NK-92 (cell line): Measurements from ENCODE around the gene PLCG2.

Source experiments
- DNase-seq: peaks from one replicate; lab custom pipeline; 2025; ENCODE audit not compliant: unreplicated experiment; lab: John Stamatoyannopoulos, UW

Gene PLCG2

DNA sequence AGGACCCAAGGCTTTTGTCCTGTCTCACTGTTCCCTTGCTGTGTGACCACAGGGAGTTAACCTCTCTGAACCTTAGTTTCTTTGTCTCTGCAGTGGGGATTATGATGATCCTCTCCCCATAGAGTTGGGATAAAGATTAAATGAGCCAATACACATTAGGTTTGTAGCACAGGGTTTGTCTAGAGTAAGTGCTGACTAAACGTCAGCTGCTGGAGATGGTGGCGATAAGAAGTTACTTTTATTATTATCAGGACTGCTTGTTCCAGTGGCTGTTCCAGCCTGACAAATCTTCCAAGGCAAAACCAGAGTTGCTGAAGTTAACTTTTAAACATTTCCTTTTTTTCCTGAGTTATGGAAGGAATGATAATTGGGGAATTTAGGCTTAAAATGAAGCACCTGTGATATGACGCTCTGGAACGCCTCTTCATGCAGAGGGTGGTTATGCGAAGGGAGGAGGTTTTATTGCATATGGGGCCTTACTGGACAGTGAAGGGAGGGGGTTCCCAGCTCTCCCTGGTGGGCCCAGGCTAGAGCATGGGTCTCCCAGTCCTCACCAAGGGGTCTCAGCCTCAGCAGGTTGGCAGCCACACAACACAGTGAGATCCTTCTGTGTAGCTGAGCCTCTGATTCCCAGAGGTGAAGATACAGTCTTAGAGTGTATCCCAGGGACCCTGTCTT is 35.8 kb downstream of the PLCG2 start:
- DNase-seq: no peak

DNA sequence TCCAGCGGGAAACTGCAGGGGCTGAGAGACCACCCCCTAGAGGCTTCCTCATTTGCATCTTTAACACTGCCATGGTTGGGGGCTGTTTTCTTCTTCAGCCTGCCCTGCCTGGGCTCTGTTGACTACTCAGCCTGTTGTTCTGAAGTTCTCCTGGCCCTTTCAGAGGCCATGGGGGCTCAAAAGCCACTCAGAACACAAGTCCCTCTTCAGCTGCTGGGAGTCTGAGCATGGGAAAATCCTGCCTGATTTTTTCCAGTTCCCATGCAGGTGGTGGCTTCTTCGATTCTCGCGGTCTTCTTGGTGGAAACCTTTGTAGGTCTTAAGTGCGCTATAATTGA is 36.3 kb downstream of the PLCG2 start:
- no peak for DNase-seq

DNA sequence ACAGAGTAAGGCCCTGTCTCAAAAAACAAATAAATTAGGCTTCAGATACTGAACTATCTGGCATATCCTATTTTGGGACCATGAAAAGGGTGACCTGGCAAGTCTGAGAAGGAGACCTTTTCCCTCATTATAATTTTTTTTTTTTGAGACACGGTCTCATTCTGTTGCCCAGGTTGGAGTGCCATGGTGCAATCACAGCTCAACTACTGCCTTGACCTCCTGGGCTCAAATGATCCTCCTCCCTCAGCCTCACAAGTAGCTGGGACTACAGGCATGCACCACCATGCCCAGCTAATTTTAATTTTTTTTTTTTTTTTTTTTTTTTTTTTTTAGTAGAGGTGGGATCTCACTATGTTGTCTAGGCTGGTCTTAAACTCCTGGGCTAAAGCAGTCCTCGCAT is 37.3 kb downstream of the PLCG2 start:
- no peak for DNase-seq

DNA sequence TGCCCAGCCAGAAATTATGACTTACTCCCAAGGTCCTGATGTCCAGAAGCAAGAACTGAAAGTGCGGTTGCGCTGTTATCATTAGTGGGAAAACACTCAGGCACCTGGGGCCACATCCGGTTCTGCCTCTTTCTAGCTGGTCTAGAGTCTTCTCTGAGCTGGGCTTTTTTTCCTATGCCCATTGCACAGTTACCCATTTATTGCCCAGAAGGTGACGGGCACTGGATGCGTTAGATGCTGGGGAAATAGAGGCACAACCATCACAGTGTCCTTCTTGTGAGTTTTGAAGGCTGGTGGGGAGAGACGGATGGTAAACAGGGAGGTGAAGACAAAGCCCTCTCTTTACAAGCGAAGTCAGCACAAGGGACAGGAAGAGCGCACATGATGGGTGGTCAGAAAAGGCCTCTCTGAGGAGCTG is 37.7 kb downstream of the PLCG2 start:
- no peak for DNase-seq

DNA sequence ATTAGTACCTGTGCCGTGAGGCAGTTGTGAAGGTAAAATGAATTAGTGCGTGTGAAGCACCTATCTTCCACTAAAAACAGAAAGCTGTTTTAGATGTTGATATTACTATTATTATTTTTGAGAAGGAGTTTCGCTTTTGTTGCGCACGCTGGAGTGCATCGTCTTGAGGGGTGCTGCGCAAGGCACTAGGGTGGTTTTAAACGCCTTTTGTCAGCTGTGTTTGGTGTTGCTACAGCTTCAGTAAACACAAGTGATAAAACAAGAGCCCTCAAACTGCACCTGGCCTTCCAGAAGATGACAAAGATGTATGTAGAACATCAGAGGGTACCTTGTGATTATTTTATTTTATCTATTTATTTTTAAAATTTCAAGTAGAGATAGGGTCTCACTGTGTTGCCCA is 38.2 kb downstream of the PLCG2 start:
- DNase-seq: no peak

GRCh38 chr16:81817789-81818567 is 38.9 kb downstream of the PLCG2 start:
- DNase-seq: no peak

- DNase-seq: no peak
These were observed 39.4 kb downstream of the PLCG2 start for GRCh38 chr16:81818568-81818896.

DNA sequence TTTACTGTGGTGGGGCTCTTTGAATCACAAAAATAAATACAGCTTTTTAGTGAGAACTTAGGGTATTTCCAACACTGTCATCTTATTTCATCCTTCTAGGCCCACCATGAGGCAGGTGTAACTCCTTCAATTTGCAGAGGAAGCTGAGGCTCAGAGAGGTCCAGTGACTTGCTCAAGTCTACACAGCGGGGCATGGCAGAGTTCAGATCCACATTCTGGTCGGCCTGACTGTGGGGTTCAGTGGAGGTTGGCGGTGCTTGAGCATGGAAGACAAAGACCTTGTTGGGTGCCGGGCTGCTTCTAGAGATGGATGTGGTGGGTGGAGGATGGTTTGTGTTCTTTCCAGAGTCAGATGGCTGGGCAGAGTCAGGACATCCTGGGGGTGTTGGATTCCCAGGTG is 39.8 kb downstream of the PLCG2 start:
- no peak for DNase-seq

- DNase-seq: no peak
These were observed 42.5 kb downstream of the PLCG2 start for GRCh38 chr16:81821436-81822128.

DNA sequence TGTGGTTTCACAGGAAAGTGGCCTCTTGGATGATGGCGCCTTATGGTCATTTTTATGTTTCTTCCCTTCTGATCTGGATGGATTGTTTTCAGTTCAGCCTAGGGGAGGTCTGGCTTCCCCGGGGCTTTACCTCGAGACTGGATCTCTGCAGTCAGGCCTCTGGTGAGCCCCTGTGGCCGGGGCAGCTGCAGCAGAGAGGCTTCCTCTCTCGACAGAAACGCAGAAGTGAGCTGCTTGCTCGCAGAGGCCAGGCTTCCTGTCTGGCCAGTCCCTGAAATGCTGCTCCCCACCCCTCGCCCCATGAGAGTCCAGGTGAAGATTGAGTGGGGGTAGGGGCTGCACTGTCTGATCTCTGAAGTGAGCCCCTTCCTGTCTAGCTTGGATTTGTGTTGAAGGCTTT is 44.0 kb downstream of the PLCG2 start:
- no peak for DNase-seq

DNA sequence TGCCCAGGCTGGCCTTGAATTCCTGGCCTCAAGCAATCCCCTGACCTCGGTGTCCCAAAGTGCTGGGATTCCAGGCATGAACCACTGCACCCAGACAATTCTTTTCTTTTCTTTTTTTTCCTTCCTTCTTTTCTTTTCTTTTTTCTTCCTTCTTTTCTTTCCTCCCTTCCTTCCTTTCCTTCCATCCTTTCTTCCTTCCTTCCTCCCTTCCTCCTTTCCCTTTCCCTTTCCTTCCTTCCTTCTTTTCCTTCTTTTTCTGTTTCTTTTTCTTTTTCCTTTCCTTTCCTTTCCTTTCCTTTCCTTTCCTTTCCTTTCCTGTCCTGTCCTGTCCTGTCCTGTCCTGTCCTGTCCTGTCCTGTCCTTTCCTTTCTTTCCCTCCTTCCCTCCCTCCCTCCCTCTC is 44.6 kb downstream of the PLCG2 start:
- no peak for DNase-seq

DNA sequence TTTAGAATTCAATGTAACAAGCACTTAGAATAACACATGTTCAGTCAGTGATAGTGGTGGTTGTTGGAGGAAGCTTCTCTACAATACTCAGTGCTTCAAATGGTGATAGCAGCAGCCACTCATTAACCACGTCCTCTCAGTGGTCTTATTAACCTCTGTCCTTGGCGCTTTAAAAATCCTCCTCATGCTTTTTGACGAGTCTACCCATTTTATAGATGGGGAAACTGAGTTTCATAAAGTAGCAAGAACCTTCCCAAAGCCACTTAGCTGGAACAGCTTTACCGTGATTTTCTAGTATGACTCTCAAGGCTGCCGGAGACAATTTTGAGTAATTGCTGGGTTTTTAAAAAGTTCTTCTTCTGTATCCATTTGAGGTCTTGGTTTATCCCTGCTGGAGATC is 47.4 kb downstream of the PLCG2 start:
- no peak for DNase-seq

DNA sequence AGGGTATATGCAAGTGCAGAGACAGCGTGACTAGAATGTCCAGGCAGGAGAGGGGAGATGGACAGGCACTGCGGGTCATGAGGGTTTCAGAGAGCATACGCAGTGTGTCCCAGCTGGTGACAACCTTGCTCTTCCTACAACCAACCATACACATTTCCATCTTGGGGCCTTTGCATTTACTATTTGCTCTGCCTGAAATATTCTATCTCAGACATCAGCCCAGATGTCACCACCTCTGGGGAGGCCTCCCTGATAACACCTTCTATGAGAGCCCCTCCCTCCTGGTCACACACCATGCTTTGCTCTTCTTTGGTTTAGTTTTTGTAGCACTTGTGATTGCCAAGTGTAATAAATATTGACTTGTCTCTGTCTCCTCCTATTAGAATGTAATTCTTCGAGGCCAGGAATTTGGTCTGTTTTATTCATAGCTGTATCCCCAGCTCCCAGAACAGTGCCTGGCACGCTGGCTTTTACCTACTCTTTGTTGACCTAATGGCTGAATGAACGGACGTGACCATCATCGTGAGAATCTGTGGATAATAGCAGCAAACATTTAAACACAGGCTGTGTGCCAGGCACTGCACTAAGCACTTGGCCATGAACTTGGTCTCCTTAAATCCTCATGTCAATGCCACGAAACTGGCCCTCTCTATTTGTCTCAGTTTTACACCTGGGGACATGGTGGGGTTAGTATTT is 51.9 kb downstream of the PLCG2 start:
- DNase-seq: no peak

GRCh38 chr16:81831722-81832126 is 52.6 kb downstream of the PLCG2 start:
- DNase-seq: no peak

- DNase-seq: no peak
These were observed 53.9 kb downstream of the PLCG2 start for GRCh38 chr16:81832801-81833547.

DNA sequence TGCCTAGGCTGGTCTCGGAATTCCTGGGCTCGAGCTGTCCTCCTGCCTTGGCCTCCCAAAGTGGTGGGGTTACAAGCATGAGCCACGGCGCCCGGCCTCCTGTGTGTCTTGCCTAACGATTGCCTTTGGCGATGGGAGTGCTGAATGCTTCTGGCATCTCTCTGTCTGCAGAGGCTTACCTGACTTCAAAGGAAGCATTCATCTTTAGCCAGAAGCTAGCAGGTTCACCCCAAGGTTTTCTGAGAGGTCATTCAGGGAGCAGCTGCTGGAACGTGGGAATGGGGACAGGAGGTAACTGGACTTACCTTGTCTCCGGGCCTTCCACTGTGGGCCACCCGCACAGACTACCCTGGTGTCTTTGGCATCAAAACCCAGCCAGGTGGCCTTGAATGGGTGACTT is 54.7 kb downstream of the PLCG2 start:
- DNase-seq: no peak

- DNase-seq: no peak
These were observed 55.8 kb downstream of the PLCG2 start for GRCh38 chr16:81834868-81835267.

DNA sequence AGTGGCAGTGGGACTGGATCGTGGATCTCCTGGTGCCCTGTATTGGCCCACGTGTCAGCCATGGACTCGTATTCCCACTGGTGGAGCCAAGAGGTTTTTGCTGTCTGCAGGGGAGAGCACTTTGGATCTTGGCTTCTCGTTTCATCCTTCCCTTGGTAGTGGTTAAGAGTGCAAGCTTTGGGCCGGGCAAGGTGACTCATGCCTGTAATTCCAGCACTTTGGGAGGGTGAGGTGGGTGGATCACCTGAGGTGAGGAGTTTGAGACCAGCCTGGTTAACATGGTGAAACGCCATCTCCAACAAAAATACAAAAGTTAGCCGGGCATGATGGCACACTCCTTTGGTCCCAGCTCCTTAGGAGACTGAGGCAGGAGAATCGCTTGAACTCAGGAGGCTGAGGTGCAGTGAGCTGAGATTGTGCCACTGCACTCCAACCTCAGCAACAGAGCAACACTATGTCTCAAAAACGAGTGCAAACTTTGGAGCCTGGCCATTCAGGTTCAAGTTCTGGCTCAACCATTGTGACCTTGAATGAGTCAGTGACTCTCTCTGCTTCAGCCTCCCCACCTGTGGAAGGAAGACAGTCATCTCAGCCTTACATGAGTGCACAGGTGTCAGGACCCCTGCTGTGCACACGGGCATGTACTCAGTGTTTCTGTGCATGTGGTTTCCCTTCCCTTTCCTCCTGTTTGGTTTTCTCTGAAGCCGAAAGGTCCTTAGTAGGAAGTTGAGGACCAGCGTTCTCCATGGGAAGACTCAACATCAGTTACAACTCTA is 57.4 kb downstream of the PLCG2 start:
- no peak for DNase-seq

DNA sequence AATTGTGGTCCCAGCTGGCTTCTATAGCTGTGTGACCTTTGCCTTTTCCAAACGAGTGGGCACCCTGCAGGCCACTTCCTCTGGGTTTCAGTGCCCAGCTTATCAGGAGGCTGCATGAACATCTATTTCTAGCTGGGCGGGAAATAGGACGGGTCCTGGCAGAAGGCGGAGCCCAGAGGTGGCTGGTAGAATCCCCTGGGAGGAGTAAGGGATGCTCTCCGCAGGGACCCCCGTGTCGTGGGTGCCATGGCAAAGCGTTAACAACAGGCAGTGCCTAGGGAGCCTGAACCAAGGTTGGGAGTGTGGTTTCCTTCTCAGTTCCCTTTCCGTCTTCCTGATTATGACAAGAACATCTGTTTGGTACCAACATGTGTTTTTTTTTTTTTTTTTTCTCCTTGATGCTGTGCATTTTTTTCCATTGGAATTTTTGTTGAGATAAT is 58.2 kb downstream of the PLCG2 start:
- DNase-seq: no peak

DNA sequence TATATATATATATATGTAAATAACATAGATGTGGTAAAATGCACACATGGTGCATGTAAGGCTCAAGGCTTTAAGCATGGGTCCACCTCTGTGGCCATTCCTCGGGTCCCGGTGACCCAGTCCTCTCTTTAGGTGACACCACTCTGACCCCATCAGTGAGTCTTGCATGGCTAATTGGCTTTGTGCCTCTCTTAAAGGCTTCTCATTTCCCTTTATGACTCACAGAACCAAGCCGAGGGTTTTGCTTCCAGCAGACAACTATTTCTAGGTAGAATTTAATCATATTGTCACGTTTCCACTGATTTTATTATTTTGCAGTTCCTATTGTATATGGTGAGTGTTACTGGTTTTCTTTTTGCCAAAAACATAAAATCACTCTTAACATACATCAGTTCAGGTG is 59.7 kb downstream of the PLCG2 start:
- no peak for DNase-seq
